Measurements from ENCODE around the gene SART3. TPM values are rescaled to one million over a fixed set of nuclear protein-coding genes. Genes with fewer than 3 reads are reported as not detected.

SART3 gene
- polyA plus RNA-seq, 1 experiment, result 23.1 TPM

GRCh38 chr12:108582978-108583770 lies 22.2 kb upstream of the SART3 start:
- no peak for DNase-seq (ENCODE audit: low read depth)
- POLR2A ChIA-PET, result no interaction called here
- no peak overlapping the region for H3K4me3 ChIP-seq (ENCODE audit: low read depth, low read length)

GRCh38 chr12:108582509-108582908 lies 21.5 kb upstream of the SART3 start:
- CTCF ChIA-PET, result interaction anchor here (1.1 to 1.4 kb wide), 3 partner anchors 13 to 47 kb away, joined by 3 to 4 read pairs (median 3); no protein-coding TSS in a partner anchor
- TF ChIP-seq CTCF (IDR thresholded peaks at IDR 0.05; ENCODE audit: insufficient read depth, low read depth, low read length), result no peak
- H3K27me3 ChIP-seq (ENCODE audit: control insufficient read depth, insufficient read depth, low read length), result no peaks in the 10 kb centered on the region
- no peaks in the 10 kb centered on the region for H3K36me3 ChIP-seq (ENCODE audit: control insufficient read depth, insufficient read depth, low read length)
- H3K4me3 ChIP-seq (ENCODE audit: low read depth, low read length), result no peak overlapping the region
- POLR2A ChIA-PET, result no interaction called here
- DNase-seq (ENCODE audit: low read depth), result no peak

More at GRCh38 chr12:108582978-108583770, 22.2 kb upstream of the SART3 start:
- no peak for TF ChIP-seq CTCF (IDR thresholded peaks at IDR 0.05; ENCODE audit: insufficient read depth, low read depth, low read length)
- CTCF ChIA-PET, result interaction anchor here (1.2 to 1.4 kb wide), 2 partner anchors 14 to 35 kb away, joined by 3 to 4 read pairs; no protein-coding TSS in a partner anchor
- H3K27me3 ChIP-seq (ENCODE audit: control insufficient read depth, insufficient read depth, low read length), result no peaks in the 10 kb centered on the region
- H3K36me3 ChIP-seq (ENCODE audit: control insufficient read depth, insufficient read depth, low read length), result no peaks in the 10 kb centered on the region

DNA sequence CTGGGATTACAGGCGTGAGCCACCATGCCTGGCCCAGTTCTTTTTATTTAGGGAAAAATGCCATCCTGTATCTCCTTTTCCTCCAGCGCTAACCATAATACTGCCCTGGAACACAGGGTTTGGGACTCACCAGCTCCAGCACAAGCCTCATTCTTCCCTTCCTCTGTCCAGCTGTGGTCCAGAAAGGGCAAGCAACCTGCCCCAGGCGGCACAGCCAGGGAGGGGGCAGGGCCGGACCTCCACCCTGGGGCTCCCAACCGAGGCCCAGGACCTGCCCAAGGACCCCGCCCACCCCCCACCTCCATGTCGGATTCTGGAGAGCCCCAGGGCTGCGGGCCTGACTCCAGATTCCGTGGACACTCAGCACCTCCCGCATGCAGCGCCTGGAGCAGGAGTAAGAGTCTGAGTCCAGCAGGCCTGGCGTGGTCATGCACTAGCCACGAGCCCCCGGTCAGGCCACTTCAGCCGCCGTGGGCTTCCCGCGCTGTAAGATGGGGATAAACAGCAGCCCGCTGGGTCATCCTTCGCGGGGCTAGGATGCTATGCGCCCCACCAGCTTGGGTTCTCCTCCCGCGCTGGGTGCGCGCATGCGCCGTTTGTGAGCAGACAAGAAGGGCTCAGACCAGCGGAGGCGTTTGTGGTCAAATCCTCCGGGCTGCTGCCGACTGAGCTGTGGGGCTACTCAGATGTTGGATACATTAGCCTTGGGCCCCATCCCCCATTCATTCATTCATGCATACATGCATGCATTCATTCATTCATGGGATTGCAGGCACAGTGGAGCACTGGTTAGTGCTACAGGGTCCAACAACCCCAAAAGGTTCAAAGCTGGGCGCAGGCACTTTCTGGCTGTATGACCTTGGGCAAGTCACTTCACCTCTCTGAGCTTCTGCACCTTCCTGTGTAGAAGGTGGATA lies 20.6 kb upstream of the SART3 start:
- H3K4me3 ChIP-seq (ENCODE audit: low read depth, low read length), result no peak overlapping the region
- DNase-seq (ENCODE audit: low read depth), result no peak
- POLR2A ChIA-PET, result no interaction called here
- CTCF ChIA-PET, result interaction anchor here (1.1 to 1.4 kb wide), 2 partner anchors 36 to 48 kb away, joined by 3 to 4 read pairs; no protein-coding TSS in a partner anchor
- TF ChIP-seq CTCF (IDR thresholded peaks at IDR 0.05; ENCODE audit: insufficient read depth, low read depth, low read length), result no peak
- H3K36me3 ChIP-seq (ENCODE audit: control insufficient read depth, insufficient read depth, low read length), result no peaks in the 10 kb centered on the region
- H3K27me3 ChIP-seq (ENCODE audit: control insufficient read depth, insufficient read depth, low read length), result no peaks in the 10 kb centered on the region

GRCh38 chr12:108580531-108580930 lies 19.6 kb upstream of the SART3 start:
- H3K36me3 ChIP-seq (ENCODE audit: control insufficient read depth, insufficient read depth, low read length), result no peaks in the 10 kb centered on the region
- no peak for TF ChIP-seq CTCF (IDR thresholded peaks at IDR 0.05; ENCODE audit: insufficient read depth, low read depth, low read length)
- no peak for DNase-seq (ENCODE audit: low read depth)
- ChIA-PET CTCF (interaction anchor here (1.9 kb wide), 1 partner anchor 38 kb away, joined by 6 read pairs; no protein-coding TSS in a partner anchor), POLR2A (no interaction called here)
- no peaks in the 10 kb centered on the region for H3K27me3 ChIP-seq (ENCODE audit: control insufficient read depth, insufficient read depth, low read length)
- H3K4me3 ChIP-seq (ENCODE audit: low read depth, low read length), result no peak overlapping the region

GRCh38 chr12:108578813-108579212 lies 17.8 kb upstream of the SART3 start:
- H3K36me3 ChIP-seq (ENCODE audit: control insufficient read depth, insufficient read depth, low read length), result no peaks in the 10 kb centered on the region
- no peak overlapping the region for H3K4me3 ChIP-seq (ENCODE audit: low read depth, low read length)
- DNase-seq (ENCODE audit: low read depth), result no peak
- TF ChIP-seq CTCF (IDR thresholded peaks at IDR 0.05; ENCODE audit: insufficient read depth, low read depth, low read length), result no peak
- ChIA-PET POLR2A (no interaction called here), CTCF (interaction anchor here (1.3 to 1.9 kb wide), 3 partner anchors 10 to 39 kb away, joined by 4 to 6 read pairs (median 5); no protein-coding TSS in a partner anchor)
- no peaks in the 10 kb centered on the region; the same call in 1 of the 2 replicates for H3K27me3 ChIP-seq (ENCODE audit: control insufficient read depth, insufficient read depth, low read length)
